ENCODE data around the gene MYO15B.
A peak's percentile ranks its signal among the peaks of the same experiment; 100 is the strongest.

The MYO15B gene

DNA sequence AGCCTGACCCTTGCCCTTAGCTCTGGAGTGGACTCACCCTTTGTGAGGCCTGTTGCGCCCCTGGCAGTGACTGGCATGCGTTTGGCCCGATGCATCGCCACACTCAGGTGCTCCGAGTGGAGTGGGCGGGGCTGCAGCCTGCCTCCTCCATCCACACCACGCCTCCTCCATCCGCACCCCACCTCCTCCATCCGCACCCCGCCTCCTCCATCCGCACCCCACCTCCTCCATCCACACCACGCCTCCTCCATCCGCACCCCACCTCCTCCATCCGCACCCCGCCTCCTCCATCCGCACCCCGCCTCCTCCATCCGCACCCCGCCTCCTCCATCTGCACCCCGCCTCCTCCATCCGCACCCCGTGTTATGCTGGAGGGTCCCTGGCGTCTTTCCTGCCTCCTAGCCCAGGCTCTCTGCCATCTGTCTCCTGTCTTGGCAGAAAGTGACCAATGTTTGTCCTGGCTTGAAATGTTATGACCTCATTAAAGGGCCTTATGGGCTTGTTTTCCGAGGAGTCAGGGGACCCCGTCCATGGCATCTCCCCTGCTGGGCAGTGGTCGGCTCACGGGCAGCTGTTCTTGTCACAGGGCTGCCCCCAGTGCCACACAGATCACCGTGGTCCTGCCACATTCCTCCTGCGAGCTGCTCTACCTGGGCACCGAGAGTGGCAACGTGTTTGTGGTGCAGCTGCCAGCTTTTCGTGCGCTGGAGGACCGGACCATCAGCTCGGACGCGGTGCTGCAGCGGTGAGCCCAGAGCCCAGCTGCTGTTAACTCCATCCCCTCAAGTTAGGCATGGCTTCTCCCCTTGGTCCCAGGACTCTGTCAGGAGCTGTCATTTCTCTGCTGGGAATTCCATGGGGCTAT, 28.7 kb upstream of the MYO15B start:
- DNase-seq, result no peak

DNA sequence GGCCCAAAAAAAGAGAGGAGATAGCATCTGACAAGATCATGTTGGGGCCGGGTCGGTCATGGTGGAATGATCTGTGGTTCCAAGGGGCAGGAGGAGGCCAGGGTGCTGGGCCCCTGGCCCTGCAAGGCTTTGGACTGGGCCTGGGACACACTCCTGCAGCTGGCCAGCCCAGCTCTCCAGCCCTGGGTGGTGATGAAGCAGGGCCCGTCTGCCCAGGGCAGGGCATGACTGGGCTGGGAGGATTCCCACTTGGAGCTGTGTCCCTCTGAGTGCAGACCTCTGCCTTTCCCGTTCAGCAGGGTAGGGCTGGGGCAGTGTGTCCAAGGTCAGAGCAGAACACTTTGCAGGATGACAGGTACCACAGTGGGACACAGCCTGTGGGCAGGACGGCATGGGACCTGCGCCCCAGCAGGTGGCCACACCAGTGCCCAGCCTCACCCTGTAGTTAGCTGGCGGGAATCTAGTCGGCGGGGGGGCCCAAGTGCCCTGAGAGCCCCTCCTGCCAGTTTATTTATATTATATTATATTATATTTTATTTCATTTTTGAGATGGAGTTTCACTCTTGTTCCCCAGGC, 27.6 kb upstream of the MYO15B start:
- no peak for DNase-seq

DNA sequence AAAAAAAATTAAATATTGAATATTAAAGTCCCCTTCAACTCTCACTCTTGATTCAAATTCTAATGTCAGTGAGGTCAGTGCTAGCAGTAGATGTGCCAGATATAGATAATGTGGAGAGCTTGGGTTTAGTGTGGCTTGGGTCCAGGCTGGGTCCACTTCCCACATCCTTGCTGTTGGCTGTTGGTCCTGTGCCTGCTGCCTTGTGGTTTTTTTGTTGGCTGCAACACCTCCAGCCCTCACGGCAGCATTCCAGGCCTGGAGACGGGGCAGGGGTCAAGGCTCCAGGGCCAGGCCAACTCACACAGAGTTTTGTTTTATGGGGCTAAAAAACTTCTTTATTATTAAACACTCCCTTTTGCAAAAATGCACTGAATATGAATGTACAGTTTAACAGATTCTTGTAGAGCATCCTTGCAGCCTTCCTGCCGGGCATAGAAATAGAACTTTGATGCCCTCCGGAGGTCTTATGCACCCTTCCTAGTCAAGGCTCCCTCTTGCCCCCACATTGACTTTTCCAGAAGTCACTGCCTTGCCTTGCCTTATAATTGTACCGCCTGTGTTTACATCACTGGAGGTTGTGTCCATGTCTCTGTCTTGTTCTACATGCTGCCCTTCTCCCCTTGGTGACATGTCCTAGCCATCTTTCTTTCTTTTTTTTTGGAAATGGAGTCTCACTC, 25.5 kb upstream of the MYO15B start:
- DNase-seq, result no peak

DNA sequence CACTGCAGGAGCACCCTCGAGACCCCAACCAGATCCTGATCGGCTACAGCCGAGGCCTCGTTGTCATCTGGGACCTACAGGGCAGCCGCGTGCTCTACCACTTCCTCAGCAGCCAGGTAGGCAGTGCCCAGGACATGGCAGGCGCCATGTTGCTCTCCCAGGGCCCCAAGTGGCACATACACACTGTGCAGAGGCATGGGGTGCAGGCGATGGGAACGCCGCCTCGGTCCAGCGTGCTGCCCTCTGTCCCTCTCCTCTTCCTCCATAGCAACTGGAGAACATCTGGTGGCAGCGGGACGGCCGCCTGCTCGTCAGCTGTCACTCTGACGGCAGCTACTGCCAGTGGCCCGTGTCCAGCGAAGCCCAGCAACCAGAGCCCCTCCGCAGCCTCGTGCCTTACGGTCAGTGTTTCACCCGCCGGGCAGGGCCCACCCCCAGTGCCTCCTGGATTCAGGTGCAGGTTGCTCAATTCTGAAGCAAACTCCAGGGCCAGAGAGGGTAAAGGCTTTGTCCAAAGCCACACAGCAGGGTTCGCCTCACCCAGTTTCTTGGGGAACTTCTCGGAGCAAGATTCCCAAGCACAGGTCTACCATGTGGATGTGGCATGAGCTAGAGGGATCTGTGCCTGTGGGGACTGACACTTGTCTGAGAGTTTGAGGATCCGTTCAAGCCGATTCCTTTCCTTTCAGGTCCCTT, 24.4 kb upstream of the MYO15B start:
- DNase-seq, result no peak

DNA sequence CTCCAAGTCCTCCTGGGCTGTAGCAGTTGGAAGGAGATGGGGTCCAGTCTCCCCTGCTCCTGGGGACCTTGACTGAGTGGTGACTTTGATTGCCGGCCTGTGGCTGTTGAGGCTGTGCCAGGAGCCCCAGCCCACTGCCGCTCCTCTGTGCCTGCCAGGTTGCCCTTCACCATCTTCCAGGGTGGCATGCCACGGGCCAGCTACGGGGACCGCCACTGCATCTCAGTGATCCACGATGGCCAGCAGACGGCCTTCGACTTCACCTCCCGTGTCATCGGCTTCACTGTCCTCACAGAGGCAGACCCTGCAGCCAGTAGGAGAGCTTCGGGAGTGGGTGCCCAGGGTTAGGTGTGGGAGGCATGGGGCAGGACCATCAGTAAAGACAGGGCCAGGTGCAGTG, 23.4 kb upstream of the MYO15B start:
- DNase-seq, result no peak

DNA sequence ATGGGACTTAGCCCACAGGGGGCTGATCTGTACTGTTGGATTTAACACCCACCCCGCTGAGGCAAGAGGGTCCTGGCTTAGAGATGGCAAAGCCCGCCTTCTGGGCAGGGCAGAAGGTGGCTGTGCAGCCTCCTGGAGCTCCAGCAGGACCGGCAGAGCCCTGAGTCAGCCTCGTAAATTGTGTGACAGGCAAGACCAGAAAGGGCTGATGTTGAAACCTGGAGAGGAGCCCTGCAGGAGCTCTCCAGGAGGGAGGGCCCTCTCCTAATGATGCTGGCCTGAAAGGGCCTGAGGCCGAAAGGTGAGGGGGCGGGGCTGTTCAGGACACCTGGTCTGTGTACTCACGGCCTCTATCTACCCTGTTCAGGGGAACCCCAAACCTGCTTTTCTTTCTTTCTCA, 22.5 kb upstream of the MYO15B start:
- DNase-seq, result no peak

DNA sequence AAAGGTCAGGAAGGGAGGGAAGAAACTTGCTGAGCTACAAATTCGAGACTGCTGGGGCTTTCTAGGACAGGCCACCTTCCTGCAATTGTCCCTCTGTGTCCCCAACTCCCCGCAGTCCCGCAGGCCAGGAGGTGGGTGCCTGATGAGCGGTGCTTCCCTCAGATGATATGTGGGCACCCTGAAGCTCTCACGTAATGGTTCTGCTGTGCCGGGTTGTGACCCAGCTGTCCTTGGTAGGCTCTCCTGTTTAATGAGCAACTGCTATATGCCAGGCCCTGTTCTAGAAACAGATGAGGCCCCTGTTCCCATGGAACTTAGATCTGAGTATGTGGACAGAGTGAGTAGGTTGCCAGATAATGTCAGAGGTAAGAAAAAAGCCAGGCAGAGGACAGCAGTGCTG, 22.0 kb upstream of the MYO15B start:
- no peak for DNase-seq

DNA sequence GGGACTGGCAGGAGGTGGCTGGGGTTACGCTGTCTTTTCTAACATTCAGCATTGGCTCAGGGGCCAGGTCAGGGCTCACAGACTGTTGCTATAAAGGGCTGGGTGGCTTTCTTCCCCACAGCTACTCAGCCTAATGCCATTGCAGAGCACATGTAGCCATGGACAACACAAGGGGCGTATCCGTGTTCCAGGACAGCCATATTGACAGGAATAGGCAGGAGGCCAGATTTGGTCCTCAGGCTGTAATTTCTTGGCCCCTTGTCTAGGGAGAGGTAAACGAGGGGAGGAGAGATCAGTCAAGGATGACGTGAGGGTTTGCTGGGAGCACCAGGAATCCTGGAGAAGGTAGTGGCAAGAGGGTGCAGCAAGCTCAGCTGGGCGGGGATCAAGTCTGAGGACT, 21.2 kb upstream of the MYO15B start:
- DNase-seq, result no peak

DNA sequence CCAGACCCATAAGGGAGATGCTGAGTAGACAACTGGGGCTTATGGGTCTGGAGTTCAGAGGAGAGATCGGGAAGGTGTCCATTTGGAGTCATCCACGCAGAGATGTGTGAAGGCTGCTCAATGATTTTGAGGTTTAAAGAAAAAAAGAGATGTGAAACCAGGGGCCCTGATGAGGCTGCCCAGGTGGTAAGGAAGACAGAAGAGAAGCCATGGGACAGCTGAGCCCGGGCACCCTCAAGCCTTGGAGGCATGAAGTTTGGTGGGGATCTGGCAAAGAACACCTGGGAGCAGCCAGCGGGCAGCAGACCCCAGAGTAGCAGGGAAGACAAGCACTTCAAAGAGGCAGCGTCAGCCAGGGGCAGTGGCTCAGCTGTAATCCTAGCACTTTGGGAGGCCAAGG, 20.8 kb upstream of the MYO15B start:
- no peak for DNase-seq

DNA sequence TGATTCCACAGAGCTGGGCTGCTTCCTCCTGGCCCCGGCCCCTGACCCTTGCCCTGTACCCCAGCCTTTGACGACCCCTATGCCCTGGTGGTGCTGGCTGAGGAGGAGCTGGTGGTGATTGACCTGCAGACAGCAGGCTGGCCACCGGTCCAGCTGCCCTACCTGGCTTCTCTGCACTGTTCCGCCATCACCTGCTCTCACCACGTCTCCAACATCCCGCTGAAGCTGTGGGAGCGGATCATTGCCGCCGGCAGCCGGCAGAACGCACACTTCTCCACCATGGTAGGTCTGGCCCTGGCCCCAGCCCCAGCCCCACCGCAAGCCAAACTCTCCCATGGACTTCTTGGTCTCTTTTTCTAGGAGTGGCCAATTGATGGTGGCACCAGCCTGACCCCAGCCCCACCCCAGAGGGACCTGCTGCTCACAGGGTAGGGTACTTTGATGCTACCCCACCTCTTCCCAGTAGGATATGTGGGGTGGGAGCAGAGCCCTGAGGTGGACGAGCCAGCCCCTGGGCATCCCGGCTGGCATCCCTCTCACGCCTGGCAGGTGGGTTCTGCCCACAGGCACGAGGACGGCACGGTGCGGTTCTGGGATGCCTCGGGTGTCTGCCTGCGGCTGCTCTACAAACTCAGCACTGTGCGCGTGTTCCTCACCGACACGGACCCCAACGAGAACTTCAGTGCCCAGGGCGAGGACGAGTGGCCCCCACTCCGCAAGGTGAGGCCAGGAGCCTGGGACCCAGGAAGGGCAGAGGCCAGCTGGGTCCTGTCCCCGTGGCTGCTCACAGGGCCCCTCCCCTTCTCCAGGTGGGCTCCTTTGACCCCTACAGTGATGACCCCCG, 19.0 kb upstream of the MYO15B start:
- no peak for DNase-seq

DNA sequence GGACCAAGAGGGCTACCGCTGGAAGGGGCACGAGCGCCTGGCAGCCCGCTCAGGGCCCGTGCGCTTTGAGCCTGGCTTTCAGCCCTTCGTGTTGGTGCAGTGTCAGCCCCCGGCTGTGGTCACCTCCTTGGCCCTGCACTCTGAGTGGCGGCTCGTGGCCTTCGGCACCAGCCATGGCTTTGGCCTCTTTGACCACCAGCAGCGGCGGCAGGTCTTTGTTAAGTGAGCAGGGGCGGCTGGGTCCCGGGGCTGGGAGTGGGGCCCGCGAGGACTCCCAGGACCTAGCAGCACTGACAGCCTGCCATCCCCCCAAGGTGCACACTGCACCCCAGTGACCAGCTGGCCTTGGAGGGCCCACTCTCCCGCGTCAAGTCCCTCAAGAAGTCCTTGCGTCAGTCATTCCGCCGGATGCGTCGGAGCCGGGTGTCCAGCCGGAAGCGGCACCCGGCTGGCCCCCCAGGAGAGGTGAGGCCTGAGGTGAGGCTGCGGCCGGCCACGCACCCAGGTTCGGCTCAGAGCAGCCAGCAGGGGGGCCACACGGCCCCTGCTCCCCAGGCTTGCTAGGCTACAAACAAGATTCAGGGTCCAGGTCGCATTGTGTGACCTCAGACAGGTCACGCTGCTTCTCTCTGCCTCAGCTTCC, 17.4 kb upstream of the MYO15B start:
- DNase-seq, result no peak

DNA sequence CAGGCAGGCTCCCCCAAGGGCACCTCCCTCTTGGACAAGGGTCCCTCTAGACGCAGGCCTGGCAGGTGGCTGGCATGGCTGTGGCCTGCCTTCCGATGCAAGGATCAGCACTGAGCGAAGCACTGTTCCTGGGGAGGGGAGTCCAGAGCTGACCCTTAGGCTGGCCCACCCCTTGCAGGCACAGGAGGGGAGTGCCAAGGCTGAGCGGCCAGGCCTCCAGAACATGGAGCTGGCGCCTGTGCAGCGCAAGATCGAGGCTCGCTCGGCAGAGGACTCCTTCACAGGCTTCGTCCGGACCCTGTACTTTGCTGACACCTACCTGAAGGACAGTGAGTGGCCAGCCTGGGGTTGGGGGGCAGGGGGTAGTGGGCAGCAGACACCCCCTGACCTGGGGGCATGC, 16.8 kb upstream of the MYO15B start:
- DNase-seq, result no peak

DNA sequence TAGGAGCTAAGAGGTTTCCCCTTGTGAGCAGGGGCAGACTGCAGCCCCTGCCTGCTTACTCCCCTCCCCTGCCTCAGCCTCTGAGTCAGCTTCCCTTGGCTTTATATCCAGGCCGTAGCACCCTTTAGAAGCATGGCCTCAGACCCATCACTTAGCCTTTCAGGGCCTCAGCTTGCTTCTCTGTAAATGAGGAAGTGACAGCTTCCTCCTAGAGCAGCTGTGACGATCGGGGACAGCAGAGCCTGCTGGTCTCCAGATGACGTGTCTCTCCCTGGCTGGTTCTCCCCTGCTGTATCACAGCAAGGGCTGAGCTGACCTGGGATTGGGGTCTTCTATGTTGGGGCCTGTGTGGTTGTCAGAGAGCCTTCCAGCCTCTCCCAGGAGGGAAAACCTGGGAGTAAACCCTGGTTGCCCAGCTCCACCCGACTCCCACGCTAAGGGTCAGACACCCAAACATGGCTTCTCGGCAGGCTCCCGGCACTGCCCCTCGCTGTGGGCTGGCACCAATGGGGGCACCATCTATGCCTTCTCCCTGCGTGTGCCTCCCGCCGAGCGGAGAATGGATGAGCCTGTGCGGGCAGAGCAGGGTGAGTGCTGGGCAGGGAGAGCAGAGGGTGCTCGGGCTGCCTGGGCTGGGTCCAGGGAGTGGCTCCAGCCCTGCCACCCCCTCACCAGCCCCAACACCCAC, 16.3 kb upstream of the MYO15B start:
- DNase-seq, result peak; percentile 97 to 99

DNA sequence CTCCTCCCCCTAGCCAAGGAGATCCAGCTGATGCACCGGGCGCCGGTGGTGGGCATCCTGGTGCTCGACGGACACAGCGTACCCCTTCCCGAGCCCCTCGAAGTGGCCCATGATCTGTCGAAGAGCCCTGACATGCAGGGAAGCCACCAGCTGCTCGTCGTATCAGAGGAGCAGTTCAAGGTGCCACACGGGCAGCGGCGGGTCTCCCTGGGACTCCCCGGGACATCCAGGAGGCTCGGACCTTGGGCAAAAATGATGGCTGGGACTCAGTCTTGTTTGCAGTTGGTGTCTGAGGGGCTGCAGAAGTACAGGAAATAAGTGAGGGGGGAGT, 15.8 kb upstream of the MYO15B start:
- no peak for DNase-seq

DNA sequence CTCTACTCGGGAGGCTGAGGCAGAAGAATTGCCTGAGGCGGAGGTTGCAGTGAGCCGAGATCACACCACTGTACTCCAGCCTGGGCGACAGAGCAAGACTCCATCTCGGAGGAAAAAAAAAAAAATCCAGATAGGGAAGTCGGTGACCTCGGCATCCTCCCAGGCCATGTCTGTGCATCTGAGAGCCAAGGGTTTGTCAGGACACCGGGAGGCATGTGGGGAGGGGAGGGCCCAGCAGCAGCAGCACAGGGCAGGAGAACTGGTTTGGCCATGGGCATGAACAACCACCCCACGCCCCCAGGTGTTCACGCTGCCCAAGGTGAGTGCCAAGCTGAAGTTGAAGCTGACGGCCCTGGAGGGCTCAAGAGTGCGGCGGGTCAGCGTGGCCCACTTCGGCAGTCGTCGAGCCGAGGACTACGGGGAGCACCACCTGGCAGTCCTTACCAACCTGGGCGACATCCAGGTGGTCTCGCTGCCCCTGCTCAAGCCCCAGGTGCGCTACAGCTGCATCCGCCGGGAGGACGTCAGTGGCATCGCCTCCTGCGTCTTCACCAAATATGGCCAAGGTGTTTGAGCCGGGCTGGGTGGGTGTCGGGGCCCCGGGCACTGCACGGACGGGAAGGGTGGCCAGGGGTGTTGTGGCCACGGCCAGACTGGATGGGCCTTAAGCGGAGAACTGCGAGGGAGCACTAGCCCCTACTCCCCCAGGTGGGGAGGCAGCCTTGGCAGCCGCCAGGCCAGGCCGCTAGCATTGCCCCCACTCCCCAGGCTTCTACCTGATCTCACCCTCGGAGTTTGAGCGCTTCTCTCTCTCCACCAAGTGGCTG, 14.7 kb upstream of the MYO15B start:
- DNase-seq, result no peak

DNA sequence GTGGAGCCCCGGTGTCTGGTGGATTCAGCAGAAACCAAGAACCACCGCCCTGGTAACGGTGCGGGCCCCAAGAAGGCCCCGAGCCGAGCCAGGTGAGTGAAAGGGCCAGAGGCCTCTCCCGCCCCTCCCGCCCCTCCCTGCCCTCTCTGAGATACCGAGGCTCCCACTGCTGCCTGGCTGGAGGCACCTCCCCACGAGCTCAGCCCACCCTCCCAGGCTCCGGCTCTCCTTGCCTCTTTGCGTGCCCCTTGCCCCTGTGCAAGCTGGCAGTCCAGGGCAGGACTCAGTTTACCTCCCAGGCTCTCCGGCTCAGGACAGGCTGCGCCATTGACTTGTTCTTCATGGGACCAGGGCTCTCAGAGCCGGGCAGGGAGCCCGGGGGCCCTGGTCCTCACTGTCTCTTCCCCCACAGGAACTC, 14.1 kb upstream of the MYO15B start:
- no peak for DNase-seq

DNA sequence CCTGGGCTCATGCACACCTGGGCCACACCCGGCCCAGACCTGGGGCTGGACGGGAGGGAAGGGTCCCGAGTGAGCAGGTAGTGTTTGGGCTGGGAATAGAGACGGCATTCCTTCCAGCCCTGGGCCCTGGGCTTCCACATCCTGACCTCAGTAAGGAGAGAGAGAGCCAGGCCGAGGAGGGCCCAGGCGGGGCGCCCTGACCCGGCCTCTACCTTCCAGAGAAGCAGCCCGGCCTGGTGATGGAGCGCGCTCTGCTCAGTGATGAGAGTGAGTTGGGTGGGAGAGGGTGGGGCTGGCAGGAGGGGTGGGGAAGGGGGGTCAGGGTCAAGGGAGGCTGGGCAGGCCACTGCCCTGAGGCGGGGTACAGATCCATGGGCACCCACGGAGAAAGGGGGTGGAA, 13.6 kb upstream of the MYO15B start:
- no peak for DNase-seq

DNA sequence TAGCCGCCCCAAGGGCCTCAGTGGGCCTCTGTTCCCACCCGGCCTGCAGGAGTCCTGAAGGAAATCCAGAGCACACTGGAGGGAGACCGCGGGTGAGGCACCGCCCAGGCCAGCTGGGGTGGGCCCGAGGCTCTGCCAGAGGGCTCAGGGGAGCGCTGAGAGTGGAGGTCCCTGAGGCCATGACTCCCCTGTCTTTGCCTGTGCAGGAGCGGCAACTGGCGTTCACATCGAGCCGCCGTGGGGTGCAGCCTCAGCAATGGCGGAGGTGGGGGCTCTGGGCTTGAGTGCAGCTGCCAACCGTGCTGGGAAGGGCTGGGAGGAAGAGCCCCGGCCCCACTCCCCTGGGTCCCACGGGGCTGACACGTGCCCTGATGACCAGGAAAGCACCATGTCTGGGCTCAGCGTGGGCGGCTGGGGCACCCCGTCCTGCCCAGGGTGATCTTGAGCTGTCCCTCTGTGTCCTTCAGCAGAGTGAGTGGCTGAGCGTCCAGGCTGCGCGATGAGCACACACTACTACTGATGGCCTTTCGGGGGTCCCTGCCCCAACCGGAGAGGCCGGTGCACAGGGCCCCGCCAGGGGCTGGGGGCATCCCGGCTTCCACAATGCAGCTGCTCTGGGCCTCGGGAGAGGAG, 13.1 kb upstream of the MYO15B start:
- no peak for DNase-seq

DNA sequence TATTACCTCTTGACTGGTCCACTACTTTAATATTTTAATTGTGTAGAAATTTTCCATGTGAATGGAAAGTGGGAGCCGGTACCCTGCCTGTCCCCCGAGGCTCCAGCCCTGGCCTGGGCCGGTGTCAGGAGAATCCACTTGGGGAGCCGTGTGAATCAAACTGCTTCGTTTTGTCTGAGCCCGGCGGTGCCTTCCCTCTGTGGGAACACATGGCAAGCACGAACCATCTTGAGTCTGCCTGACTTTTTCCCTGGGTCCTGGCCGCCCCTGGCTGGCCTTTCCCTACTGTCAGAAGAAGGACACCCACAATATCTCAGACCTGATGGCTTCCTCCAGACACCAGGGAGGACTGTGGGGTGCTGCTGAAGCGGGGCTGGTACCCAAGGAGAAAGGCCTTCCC, 12.4 kb upstream of the MYO15B start:
- DNase-seq, result no peak

DNA sequence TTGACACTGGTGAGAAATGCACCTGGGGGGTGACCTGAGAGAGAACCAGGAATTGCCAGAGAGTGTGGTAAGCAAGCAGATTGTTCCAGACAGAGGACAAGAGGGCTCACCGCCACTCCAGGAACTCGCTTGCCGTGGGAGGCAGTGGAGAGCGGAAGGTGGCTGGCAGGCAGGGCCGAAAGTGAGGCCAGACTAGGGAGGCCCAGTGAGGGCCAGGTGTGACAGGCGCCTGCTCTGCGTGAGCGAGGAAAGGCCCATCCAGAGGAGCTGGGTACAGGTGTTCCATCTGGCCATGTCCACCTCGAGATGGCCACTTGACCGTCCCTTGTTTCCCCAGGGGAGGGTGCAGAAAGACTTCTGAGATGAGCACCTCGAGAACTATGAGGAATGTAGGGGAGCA, 11.9 kb upstream of the MYO15B start:
- no peak for DNase-seq

All from AML-193 (cell line).